Measurements from ENCODE around the gene UBE2D2. TPM values are rescaled to one million over a fixed set of nuclear protein-coding genes. Genes with fewer than 3 reads are reported as not detected.

Gene UBE2D2
- total RNA-seq, 1 donor from 2014 or later = 127 TPM

GRCh38 chr5:139658501-139658927, 97.4 kb downstream of the UBE2D2 start:
- Mint-ChIP-seq H3K9me3 (ENCODE audit: unreplicated experiment) (no peaks in the 10 kb centered on the region), H3K4me3 (ENCODE audit: unreplicated experiment) (peak overlapping the region; percentile 67), H3K4me1 (ENCODE audit: unreplicated experiment) (peaks cover 90% of the 10 kb centered on the region), H3K27me3 (ENCODE audit: unreplicated experiment) (no peaks in the 10 kb centered on the region), H3K27ac (ENCODE audit: unreplicated experiment) (peak overlapping the region; percentile 95), H3K36me3 (ENCODE audit: unreplicated experiment) (peaks cover 4% of the 10 kb centered on the region)
- DNase-seq (ENCODE audit: extremely low spot score, unreplicated experiment) = no peak
- peak; percentile 15 for TF ChIP-seq CTCF (IDR thresholded peaks at IDR 0.05)

GRCh38 chr5:139658928-139659667, 98.0 kb downstream of the UBE2D2 start:
- Mint-ChIP-seq H3K36me3 (ENCODE audit: unreplicated experiment) (peaks cover 4% of the 10 kb centered on the region), H3K27me3 (ENCODE audit: unreplicated experiment) (no peaks in the 10 kb centered on the region), H3K27ac (ENCODE audit: unreplicated experiment) (peak overlapping the region; percentile 95), H3K4me1 (ENCODE audit: unreplicated experiment) (peaks cover 86% of the 10 kb centered on the region), H3K4me3 (ENCODE audit: unreplicated experiment) (peak overlapping the region; percentile 67), H3K9me3 (ENCODE audit: unreplicated experiment) (no peaks in the 10 kb centered on the region)
- peak; percentile 95 for DNase-seq (ENCODE audit: extremely low spot score, unreplicated experiment)
- no peak for TF ChIP-seq CTCF (IDR thresholded peaks at IDR 0.05)

- peaks cover 86% of the 10 kb centered on the region for H3K4me1 Mint-ChIP-seq (ENCODE audit: unreplicated experiment)
- no peaks in the 10 kb centered on the region for H3K9me3 Mint-ChIP-seq (ENCODE audit: unreplicated experiment)
- peak overlapping the region; percentile 95 for H3K27ac Mint-ChIP-seq (ENCODE audit: unreplicated experiment)
- DNase-seq (ENCODE audit: extremely low spot score, unreplicated experiment) = peak; percentile 94
- no peak for TF ChIP-seq CTCF (IDR thresholded peaks at IDR 0.05)
- H3K27me3 Mint-ChIP-seq (ENCODE audit: unreplicated experiment) = no peaks in the 10 kb centered on the region
- peaks cover 4% of the 10 kb centered on the region for H3K36me3 Mint-ChIP-seq (ENCODE audit: unreplicated experiment)
- H3K4me3 Mint-ChIP-seq (ENCODE audit: unreplicated experiment) = peak overlapping the region; percentile 67
Measured at GRCh38 chr5:139659695-139660101, 98.6 kb downstream of the UBE2D2 start.

- Mint-ChIP-seq H3K36me3 (ENCODE audit: unreplicated experiment) (peaks cover 4% of the 10 kb centered on the region), H3K4me3 (ENCODE audit: unreplicated experiment) (peak overlapping the region; percentile 67), H3K9me3 (ENCODE audit: unreplicated experiment) (no peaks in the 10 kb centered on the region), H3K27ac (ENCODE audit: unreplicated experiment) (peak overlapping the region; percentile 95), H3K4me1 (ENCODE audit: unreplicated experiment) (peaks cover 85% of the 10 kb centered on the region), H3K27me3 (ENCODE audit: unreplicated experiment) (no peaks in the 10 kb centered on the region)
- peak; percentile 91 for DNase-seq (ENCODE audit: extremely low spot score, unreplicated experiment)
- no peak for TF ChIP-seq CTCF (IDR thresholded peaks at IDR 0.05)
Measured at GRCh38 chr5:139660105-139660922, 99.2 kb downstream of the UBE2D2 start.
